Right lobe of liver (tissue), 4 donors: ENCODE results near the gene CREB3L2.

Experiments used
- POLR2A ChIP-seq: fragments of 450-650 bp; IDR thresholded peaks from one replicate; pipeline ENCODE4 v1.6.1; 2017; ENCODE audit warnings: antibody characterized with exemption, mild to moderate bottlenecking
- TF ChIP-seq, protein P1 (sequence below), 4 donors: fragments of 200-600 bp in 3 of 4; fragments of 450-650 bp in 1 of 4; IDR thresholded peaks; one replicate each; pipeline versions ENCODE4 v1.5.1 to v1.8.0; 2016 to 2022; ENCODE audit warnings: antibody characterized with exemption in 4 of 4, mild to moderate bottlenecking in 2 of 4
- donor health status: DM: no; HTN: no; CAD: no.
- donor health status: DM: no; HTN: no; CAD: no.
- donor health status: DM: no; HTN: yes; CAD: no.

DNA sequence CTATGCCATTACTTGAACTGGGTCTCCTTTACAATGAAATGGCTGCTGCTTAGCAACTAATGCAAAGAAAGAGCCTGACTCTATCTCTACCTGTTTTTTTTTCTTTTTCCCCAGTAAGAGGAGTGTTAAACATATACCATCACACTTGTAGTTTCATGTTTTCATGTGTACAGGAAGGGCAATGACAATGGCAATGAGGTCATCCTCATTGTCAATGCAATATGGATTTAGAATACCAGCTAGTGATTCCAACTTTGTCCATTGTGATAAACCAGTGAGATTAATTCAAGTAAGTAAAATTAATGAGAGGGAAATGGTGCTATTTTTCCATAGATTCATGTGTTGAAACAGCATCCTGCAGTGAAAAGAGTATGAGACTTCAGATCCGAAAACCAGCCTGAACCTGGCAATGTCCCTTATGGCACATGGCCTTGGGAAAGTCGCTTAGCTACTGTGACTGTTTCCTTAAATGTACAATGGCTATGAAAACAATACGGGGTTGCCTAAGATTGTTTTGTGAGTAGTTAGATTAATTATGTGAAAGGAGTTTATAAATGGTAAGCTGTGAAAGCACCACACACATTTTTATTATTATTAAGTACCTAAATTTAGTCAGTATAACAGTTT is 166.3 kb downstream of the CREB3L2 start:
- TF ChIP-seq, protein P1, sequence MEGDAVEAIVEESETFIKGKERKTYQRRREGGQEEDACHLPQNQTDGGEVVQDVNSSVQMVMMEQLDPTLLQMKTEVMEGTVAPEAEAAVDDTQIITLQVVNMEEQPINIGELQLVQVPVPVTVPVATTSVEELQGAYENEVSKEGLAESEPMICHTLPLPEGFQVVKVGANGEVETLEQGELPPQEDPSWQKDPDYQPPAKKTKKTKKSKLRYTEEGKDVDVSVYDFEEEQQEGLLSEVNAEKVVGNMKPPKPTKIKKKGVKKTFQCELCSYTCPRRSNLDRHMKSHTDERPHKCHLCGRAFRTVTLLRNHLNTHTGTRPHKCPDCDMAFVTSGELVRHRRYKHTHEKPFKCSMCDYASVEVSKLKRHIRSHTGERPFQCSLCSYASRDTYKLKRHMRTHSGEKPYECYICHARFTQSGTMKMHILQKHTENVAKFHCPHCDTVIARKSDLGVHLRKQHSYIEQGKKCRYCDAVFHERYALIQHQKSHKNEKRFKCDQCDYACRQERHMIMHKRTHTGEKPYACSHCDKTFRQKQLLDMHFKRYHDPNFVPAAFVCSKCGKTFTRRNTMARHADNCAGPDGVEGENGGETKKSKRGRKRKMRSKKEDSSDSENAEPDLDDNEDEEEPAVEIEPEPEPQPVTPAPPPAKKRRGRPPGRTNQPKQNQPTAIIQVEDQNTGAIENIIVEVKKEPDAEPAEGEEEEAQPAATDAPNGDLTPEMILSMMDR (IDR thresholded peaks at IDR 0.05) = no peak
- TF ChIP-seq POLR2A = no peak
